Measurements from ENCODE around the gene HM13. TPM values are rescaled to one million over a fixed set of nuclear protein-coding genes. Genes with fewer than 3 reads are reported as not detected.

Gene HM13
- total and polyA plus RNA-seq, 9 of the 15 experiments (the other 6 are each of a cell fraction or from before 2014, with no cell fraction given) = 7.7 to 136 (median 74.5) TPM

- TF ChIP-seq ZFP91 (CRISPR knock-in tag; IDR thresholded peaks at IDR 0.05) (no peak), TAF15 (IDR thresholded peaks at IDR 0.05; ENCODE audit: low read depth, low read length) (no peak), NELFE (IDR thresholded peaks at IDR 0.05; ENCODE audit: insufficient read depth, insufficient read length) (no peak), SAP30 (IDR thresholded peaks at IDR 0.05; ENCODE audit: borderline replicate concordance, insufficient read depth, low read depth, low read length, poor library complexity, severe bottlenecking) (peak; percentile 85), MTA2 (IDR thresholded peaks at IDR 0.05; ENCODE audit: low read depth) (peak; percentile 79), PRMT5 (CRISPR knock-in tag; IDR thresholded peaks at IDR 0.05) (no peak), RBM17 (IDR thresholded peaks at IDR 0.05; ENCODE audit: borderline replicate concordance, low read depth, low read length) (no peak), MBD1 (CRISPR knock-in tag; IDR thresholded peaks at IDR 0.05) (no peak), ZNF197 (CRISPR knock-in tag; IDR thresholded peaks at IDR 0.05; ENCODE audit: low read depth) (no peak), PML (IDR thresholded peaks at IDR 0.05; ENCODE audit: low read length) (peak; percentile 72; the same call in 1 of the 2 replicates), E2F4 (CRISPR knock-in tag; IDR thresholded peaks at IDR 0.05; ENCODE audit: low read depth) (no peak), U2AF2 (optimal IDR thresholded peaks at IDR 0.05; ENCODE audit: low read depth, low read length) (no peak), SAFB (IDR thresholded peaks at IDR 0.05; ENCODE audit: borderline replicate concordance, low read depth, low read length) (no peak), STAT5B (CRISPR knock-in tag; IDR thresholded peaks at IDR 0.05) (no peak), HMGN3 (IDR thresholded peaks at IDR 0.05; ENCODE audit: borderline replicate concordance, extremely low read depth, insufficient read length, low read depth, low read length) (no peak), MEF2A (IDR thresholded peaks at IDR 0.05; ENCODE audit: control insufficient read depth, low read depth, low read length) (no peak; the same call in 1 of the 2 replicates), MAX (CRISPR knock-in tag; IDR thresholded peaks at IDR 0.05) (peak; percentile 83), PHF20 (IDR thresholded peaks at IDR 0.05; ENCODE audit: partially characterized antibody) (peak; percentile 88), NUFIP1 (IDR thresholded peaks at IDR 0.05; ENCODE audit: partially characterized antibody) (no peak)
Measured at GRCh38 chr20:31606804-31607639, 92.8 kb downstream of the HM13 start (continued).
